Adipocyte (in vitro differentiated cells): ENCODE measurements around the gene CMIP.
A peak's percentile ranks its signal among the peaks of the same experiment; 100 is the strongest.

Source experiments
- DNase-seq: peaks from one replicate; pipeline ENCODE4 v3.0.0-alpha.2; 2015; ENCODE audit warnings: low read depth
- H3K27me3 ChIP-seq: replicated peaks from 2 replicates; pipeline ENCODE4 v1.7.0; 2013; ENCODE audit warnings: mild to moderate bottlenecking, low read length, moderate library complexity; ENCODE audit not compliant: control insufficient read depth, insufficient read depth
- H3K36me3 ChIP-seq: 2 replicates; pipeline ENCODE4 v1.7.0; 2013; ENCODE audit warnings: low read length, mild to moderate bottlenecking, moderate library complexity; ENCODE audit not compliant: control insufficient read depth, insufficient read depth, severe bottlenecking
- H3K4me1 ChIP-seq: 2 replicates; pipeline ENCODE4 v1.7.0; 2013; ENCODE audit warnings: mild to moderate bottlenecking, low read length, moderate library complexity; ENCODE audit not compliant: control insufficient read depth, insufficient read depth
- H3K4me3 ChIP-seq: 2 replicates; pipeline ENCODE4 v1.7.0; 2013; ENCODE audit warnings: mild to moderate bottlenecking, low read length, moderate library complexity
- H3K9ac ChIP-seq: 2 replicates; pipeline ENCODE4 v1.7.0; 2013; ENCODE audit warnings: mild to moderate bottlenecking, low read length, moderate library complexity
- H3K9me3 ChIP-seq: 2 replicates; pipeline ENCODE4 v1.7.0; 2013; ENCODE audit warnings: mild to moderate bottlenecking, low read length, moderate library complexity; ENCODE audit not compliant: control insufficient read depth

Gene CMIP

DNA sequence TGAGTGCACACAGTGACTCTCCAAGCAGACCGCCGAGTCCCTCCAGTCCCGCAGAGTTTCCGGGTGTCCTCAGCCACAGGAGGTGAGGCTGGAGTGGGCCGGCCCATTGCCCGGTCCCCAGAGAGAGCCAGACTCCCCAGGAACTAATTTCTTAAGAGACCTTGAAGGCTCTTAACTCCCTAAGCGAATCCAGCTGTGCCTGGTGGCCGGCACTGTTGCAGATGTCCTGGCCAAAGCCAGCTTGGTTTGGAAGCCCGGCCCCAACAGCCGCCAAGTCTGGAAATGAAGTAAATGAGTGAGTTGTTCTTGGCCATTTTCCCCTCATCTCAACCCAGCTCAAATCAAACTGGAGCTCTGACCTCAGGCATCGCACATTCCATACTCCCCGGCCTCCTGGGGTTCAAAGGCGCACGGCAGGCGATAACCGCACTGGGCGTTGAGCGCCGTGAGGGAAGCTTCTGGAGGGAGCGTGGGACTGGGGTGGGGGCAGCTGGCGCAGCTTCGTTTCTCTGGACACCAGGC, 42.0 kb downstream of the CMIP start:
- DNase-seq, result peak; percentile 64
- Histone ChIP-seq H3K4me3 (no peak overlapping the region), H3K4me1 (peaks cover 28% of the 10 kb centered on the region), H3K27me3 (no peaks in the 10 kb centered on the region), H3K9me3 (no peaks in the 10 kb centered on the region), H3K36me3 (no peaks in the 10 kb centered on the region), H3K9ac (peak overlapping the region; percentile 35)

GRCh38 chr16:81487301-81487720, 42.7 kb downstream of the CMIP start:
- Histone ChIP-seq H3K4me1 (peaks cover 34% of the 10 kb centered on the region), H3K4me3 (no peak overlapping the region), H3K9ac (no peak overlapping the region), H3K36me3 (no peaks in the 10 kb centered on the region), H3K9me3 (no peaks in the 10 kb centered on the region), H3K27me3 (no peaks in the 10 kb centered on the region)
- DNase-seq, result no peak

GRCh38 chr16:81488687-81489411, 44.2 kb downstream of the CMIP start:
- H3K4me1 ChIP-seq, result peaks cover 45% of the 10 kb centered on the region
- H3K36me3 ChIP-seq, result no peaks in the 10 kb centered on the region
- no peak for DNase-seq
- no peak overlapping the region for H3K4me3 ChIP-seq
- H3K9ac ChIP-seq, result no peak overlapping the region
- H3K27me3 ChIP-seq, result no peaks in the 10 kb centered on the region
- H3K9me3 ChIP-seq, result no peaks in the 10 kb centered on the region

DNA sequence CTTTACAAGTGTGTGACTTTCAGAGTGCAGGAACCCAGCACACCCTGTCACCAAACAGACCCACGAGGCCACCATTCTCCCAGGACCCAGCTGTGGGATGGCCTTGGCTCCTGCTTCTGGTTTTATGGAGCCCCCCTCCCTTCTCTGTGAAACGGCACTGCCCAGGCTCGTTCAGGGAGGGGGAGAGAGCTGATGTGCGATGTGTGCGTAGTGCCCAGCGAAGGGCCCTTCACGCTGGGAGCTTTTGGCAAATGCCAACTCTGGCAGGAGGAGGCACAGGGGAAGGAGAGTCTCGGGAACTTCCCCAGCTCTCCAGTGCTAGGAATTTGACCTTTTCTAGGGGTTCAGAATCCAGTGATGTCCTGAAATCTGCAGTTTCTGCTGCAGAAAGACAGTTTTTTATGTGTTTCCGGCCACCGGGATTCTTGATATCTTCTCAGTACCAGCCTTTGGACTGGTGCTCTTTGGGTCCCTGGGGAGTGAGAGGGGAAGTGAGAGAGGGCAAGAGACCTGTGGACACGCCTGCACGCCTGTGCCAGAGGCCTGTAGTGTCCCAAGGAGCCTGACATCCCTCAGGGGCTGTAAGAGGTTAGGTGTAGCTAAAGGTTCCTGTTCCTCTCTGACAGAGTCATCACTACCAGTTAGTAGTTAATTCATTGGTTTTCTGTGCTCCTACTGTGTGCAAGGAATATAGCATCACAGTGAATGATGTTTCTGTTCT, 45.1 kb downstream of the CMIP start:
- H3K9me3 ChIP-seq, result no peaks in the 10 kb centered on the region
- peaks cover 43% of the 10 kb centered on the region for H3K4me1 ChIP-seq
- H3K9ac ChIP-seq, result no peak overlapping the region
- DNase-seq, result no peak
- no peaks in the 10 kb centered on the region for H3K27me3 ChIP-seq
- H3K4me3 ChIP-seq, result no peak overlapping the region
- no peaks in the 10 kb centered on the region for H3K36me3 ChIP-seq

DNA sequence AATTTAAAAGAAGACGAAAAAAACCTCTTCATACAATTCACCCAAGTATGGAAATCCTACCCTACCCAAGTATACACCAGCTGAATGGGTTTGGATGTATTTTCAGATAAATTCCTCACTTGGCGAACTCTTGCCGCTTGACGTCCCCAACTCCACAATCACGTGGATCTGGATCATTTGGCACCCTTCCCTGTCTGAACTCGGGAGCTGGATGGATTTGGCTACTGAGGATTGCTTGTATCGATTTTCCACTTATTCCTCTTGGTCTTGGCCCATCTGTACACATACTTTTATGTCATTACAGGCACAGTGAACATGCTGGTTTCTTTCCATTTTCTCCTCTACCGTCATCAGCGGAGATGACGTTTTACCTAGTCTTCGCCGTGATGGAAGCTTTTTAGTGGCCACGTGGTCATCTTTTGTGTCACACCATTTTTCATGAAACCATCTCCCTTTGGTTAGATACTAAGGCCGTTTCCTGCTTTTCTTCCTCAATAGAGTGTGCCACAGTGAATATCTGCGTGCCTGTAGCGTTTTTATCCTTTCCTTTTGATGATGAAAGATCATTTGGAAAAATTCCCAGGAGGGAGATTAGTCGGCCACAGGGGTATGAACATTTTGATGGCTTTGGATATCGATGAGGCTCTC, 47.1 kb downstream of the CMIP start:
- DNase-seq, result no peak
- no peaks in the 10 kb centered on the region for H3K9me3 ChIP-seq
- H3K36me3 ChIP-seq, result no peaks in the 10 kb centered on the region
- no peaks in the 10 kb centered on the region for H3K27me3 ChIP-seq
- H3K4me1 ChIP-seq, result peaks cover 31% of the 10 kb centered on the region
- H3K4me3 ChIP-seq, result no peak overlapping the region
- H3K9ac ChIP-seq, result peak overlapping the region; percentile 7

GRCh38 chr16:81492311-81492761, 47.7 kb downstream of the CMIP start:
- Histone ChIP-seq H3K4me3 (no peak overlapping the region), H3K9ac (peak overlapping the region; percentile 7), H3K27me3 (no peaks in the 10 kb centered on the region), H3K36me3 (no peaks in the 10 kb centered on the region), H3K9me3 (no peaks in the 10 kb centered on the region), H3K4me1 (peaks cover 24% of the 10 kb centered on the region)
- no peak for DNase-seq

DNA sequence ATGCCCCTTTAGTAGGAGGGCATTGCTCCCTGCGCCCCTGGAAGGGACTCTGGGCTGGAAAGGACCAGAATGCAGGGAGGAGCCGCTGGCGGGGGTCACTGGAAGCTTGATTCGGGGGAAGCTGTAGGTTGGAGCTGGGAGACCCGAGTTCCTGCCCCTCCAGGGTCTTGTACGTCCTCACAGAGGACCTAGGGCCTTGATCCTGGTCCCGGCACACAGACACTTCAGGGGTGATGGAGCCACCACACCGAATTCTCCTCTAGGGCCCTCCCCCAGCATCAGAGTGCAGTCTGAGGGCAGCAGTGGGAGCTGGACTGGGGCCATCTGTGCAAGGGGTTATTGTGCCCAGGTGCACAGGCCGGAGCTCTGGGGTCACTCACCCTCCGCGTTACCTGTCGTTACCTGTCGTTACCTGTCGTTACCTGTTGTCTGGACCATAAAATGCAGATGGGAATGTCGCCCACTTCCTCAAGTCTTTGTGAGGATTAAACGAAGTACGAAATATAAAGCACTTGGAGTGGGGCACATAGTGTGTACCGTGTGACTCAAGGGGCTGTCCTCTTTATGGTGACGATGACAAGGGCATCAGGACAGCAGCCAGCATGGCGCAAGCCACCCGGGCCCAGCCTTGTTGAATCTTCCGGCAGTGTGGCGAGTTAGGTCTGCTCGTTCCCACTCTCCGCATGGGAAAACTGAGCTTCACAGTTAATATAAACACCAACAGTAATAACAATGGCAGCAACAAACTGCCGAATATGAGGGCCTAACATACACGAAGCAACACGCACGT, 48.6 kb downstream of the CMIP start:
- DNase-seq, result no peak
- H3K27me3 ChIP-seq, result no peaks in the 10 kb centered on the region
- no peak overlapping the region for H3K4me3 ChIP-seq
- H3K9me3 ChIP-seq, result no peaks in the 10 kb centered on the region
- no peak overlapping the region for H3K9ac ChIP-seq
- peaks cover 23% of the 10 kb centered on the region for H3K4me1 ChIP-seq
- no peaks in the 10 kb centered on the region for H3K36me3 ChIP-seq

GRCh38 chr16:81493755-81494433, 49.3 kb downstream of the CMIP start:
- peak; percentile 48 for DNase-seq

DNA sequence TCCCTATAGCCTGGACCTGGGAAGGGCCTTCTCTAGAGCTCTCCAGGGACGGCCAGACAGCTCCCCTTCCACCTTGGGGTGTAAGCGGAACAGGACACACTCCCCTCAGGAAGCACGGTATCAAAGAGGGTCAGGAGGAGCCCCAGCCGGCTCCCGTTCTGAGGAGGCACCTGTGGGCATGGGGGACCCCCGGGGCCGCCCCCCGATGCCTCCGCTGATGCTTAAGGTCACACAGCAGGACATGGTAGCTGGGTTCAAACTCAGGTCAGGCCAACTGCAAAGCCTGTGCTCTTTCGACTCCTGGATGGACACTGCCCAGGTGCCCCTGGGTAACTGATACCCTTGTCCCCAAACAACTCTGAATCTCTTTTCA, 49.8 kb downstream of the CMIP start:
- peaks cover 23% of the 10 kb centered on the region for H3K4me1 ChIP-seq
- H3K36me3 ChIP-seq, result peaks cover 5% of the 10 kb centered on the region
- no peak for DNase-seq
- no peaks in the 10 kb centered on the region for H3K9me3 ChIP-seq
- H3K9ac ChIP-seq, result no peak overlapping the region
- no peaks in the 10 kb centered on the region for H3K27me3 ChIP-seq
- no peak overlapping the region for H3K4me3 ChIP-seq

More at GRCh38 chr16:81493755-81494433, 49.3 kb downstream of the CMIP start:
- Histone ChIP-seq H3K4me3 (no peak overlapping the region), H3K9me3 (no peaks in the 10 kb centered on the region), H3K36me3 (peaks cover 5% of the 10 kb centered on the region), H3K4me1 (peaks cover 23% of the 10 kb centered on the region), H3K9ac (no peak overlapping the region), H3K27me3 (no peaks in the 10 kb centered on the region)

DNA sequence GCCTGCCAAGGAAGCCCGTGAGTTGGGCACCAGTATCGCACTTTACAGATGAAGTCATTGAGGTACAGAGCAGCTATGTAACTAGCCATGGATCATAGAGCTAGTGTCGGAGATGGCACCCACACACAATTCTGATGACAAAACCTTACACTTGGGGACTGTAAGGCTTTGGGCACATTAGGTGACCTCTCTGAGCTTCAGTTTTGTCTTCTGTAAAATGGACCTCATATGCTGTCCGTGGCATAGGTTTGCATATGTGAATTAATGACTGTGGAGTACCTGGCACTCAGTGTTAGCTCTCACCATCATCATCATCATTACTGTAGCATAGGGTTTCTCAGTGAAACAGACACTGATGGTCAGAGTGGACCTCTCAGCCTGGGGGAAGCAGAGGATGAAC, 50.3 kb downstream of the CMIP start:
- H3K4me3 ChIP-seq, result no peak overlapping the region
- H3K4me1 ChIP-seq, result peaks cover 23% of the 10 kb centered on the region
- H3K9ac ChIP-seq, result no peak overlapping the region
- H3K36me3 ChIP-seq, result peaks cover 5% of the 10 kb centered on the region
- no peaks in the 10 kb centered on the region for H3K27me3 ChIP-seq
- no peak for DNase-seq
- H3K9me3 ChIP-seq, result no peaks in the 10 kb centered on the region
